ENCODE measurements around the gene PDAP1. TPM values are rescaled to one million over a fixed set of nuclear protein-coding genes. Genes with fewer than 3 reads are reported as not detected.

The PDAP1 gene
- total and polyA plus RNA-seq, 2 of the 8 experiments (the other 6 are each of a cell fraction or from before 2014, with no cell fraction given): 26.6 to 169 TPM

DNA sequence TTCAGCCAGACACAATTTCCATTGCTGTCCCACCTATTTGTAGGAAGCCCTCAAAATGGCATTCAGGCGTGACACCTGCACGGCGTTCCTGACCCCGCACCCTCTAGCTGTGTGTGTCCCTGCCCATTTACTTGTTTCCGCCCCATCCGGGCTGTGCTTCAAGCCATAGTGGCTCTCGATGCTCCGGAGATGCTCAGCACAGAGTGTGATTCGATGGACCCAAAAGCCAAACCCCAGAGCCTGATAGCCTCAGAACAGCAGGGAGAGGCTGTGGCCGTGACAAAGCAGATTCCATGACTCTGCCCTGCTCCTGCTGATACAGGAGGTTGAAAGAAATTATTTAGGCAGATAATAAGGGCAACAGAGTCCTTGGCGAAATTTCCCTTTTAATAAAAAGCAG lies 13.8 kb upstream of the PDAP1 start:
- no peak for DNase-seq (ENCODE audit: low read depth in 1 of 2, low spot score in 2 of 2)
- H3K4ac ChIP-seq (replicated peaks; ENCODE audit: insufficient read length, low read depth, low read length): no peak overlapping the region
- ChIA-PET POLR2A (ENCODE audit: partially characterized antibody) (interaction anchor here (0.6 to 4.3 kb wide), 11 partner anchors 9 to 511 kb away, joined by 3 to 25 read pairs (median 3); partner anchors contain the start of genes BUD31, CPSF4, PDAP1 and PTCD1), CTCF (ENCODE audit: partially characterized antibody) (interaction anchor here (0.7 to 1.1 kb wide), 3 partner anchors 18 to 44 kb away, joined by 3 read pairs; partner anchors contain the start of gene ATP5MF)
- no peak overlapping the region for H3K9ac ChIP-seq (replicated peaks in 1 of 4; ENCODE audit: extremely low read depth in 1 of 4, low read depth in 3 of 4, low read length in 3 of 4)
- no peaks in the 10 kb centered on the region for H3K23me2 ChIP-seq (ENCODE audit: low read depth, low read length)
- 84% methylated on average over 11 of the region's 11 CpGs; no CpG with 5 or more reads in 1 of the 2 experiments for WGBS, 2 experiments (ENCODE audit: extremely low coverage in 1 of 2, insufficient coverage in 1 of 2, insufficient read length in 1 of 2, insufficient replicate concordance in 2 of 2, low coverage in 1 of 2, low lambda C conversion rate in 2 of 2, missing lambda C conversion rate in 1 of 2)
- no peak overlapping the region for H4K5ac ChIP-seq (ENCODE audit: insufficient read length, low read depth, low read length)
- no peak for FAIRE-seq
- no peaks in the 10 kb centered on the region for H3K79me2 ChIP-seq (ENCODE audit: control insufficient read depth in 1 of 2, insufficient read depth in 2 of 2, low read length in 2 of 2)
- H2AFZ ChIP-seq (ENCODE audit: low read length): no peak overlapping the region
- H3K27me3 ChIP-seq (replicated peaks in 1 of 4; ENCODE audit: control insufficient read depth in 3 of 4, extremely low read depth in 1 of 4, insufficient read depth in 3 of 4, low read length in 3 of 4): no peaks in the 10 kb centered on the region; a peak in 1 of 7 replicates
- H2BK20ac ChIP-seq (ENCODE audit: low read length): no peak overlapping the region
- H4K8ac ChIP-seq (ENCODE audit: extremely low read depth, insufficient read depth, low read length): no peak overlapping the region; the same call in 1 of the 2 replicates
- H3K18ac ChIP-seq (ENCODE audit: extremely low read depth, low read length): no peak overlapping the region
- H2BK5ac ChIP-seq (ENCODE audit: low read depth, low read length): no peak overlapping the region
- H3K4me3 ChIP-seq (ENCODE audit: extremely low read depth in 1 of 4, insufficient read depth in 2 of 4, low read depth in 3 of 4, low read length in 4 of 4): no peak overlapping the region
- no peak overlapping the region for H3K27ac ChIP-seq (ENCODE audit: low read depth, low read length)
- H3K79me1 ChIP-seq (ENCODE audit: low read depth, low read length): no peaks in the 10 kb centered on the region; the same call in none of the 2 replicates
- no peak overlapping the region for H2AK5ac ChIP-seq (ENCODE audit: low read depth, low read length)
- peaks cover 25 to 67% (median 55%) of the 10 kb centered on the region in 4 experiments for H3K36me3 ChIP-seq (ENCODE audit: control insufficient read depth in 2 of 4, insufficient read depth in 4 of 4, low read length in 3 of 4)
- H3K9me3 ChIP-seq (ENCODE audit: insufficient read depth in 2 of 2, low read depth in 1 of 2, low read length in 1 of 2): no peaks in the 10 kb centered on the region; a peak in 1 of 4 replicates
- no peak overlapping the region for H2BK12ac ChIP-seq (ENCODE audit: low read depth, low read length)
- peaks cover 3 to 16% of the 10 kb centered on the region in 2 experiments for H4K20me1 ChIP-seq (replicated peaks in 1 of 2; ENCODE audit: control insufficient read depth in 1 of 2, insufficient read depth in 2 of 2, low read length in 2 of 2)
- no peaks in the 10 kb centered on the region; a peak in 1 of 7 replicates for H3K4me1 ChIP-seq (replicated peaks in 1 of 4; ENCODE audit: control insufficient read depth in 3 of 4, insufficient read depth in 4 of 4, low read length in 3 of 4)
- H3K4me2 ChIP-seq (ENCODE audit: insufficient read depth in 1 of 2, low read depth in 2 of 2, low read length in 2 of 2): no peak overlapping the region
- H2BK15ac ChIP-seq (ENCODE audit: low read length): no peak overlapping the region
- H3K56ac ChIP-seq (replicated peaks; ENCODE audit: insufficient read length, low read depth, low read length): no peak overlapping the region
- no peak overlapping the region for H4K91ac ChIP-seq (replicated peaks; ENCODE audit: insufficient read length, low read length)
- no peak overlapping the region for H3K14ac ChIP-seq (ENCODE audit: insufficient read length)
- no peak overlapping the region for H3K23ac ChIP-seq (ENCODE audit: insufficient read length)
- H2BK120ac ChIP-seq (replicated peaks; ENCODE audit: low read depth, low read length): no peak overlapping the region
- no peak for TF ChIP-seq RNF2 (IDR thresholded peaks at IDR 0.05; ENCODE audit: borderline replicate concordance, low read depth, low read length, missing control alignments, poor library complexity, severe bottlenecking)
- TF ChIP-seq, protein P1, sequence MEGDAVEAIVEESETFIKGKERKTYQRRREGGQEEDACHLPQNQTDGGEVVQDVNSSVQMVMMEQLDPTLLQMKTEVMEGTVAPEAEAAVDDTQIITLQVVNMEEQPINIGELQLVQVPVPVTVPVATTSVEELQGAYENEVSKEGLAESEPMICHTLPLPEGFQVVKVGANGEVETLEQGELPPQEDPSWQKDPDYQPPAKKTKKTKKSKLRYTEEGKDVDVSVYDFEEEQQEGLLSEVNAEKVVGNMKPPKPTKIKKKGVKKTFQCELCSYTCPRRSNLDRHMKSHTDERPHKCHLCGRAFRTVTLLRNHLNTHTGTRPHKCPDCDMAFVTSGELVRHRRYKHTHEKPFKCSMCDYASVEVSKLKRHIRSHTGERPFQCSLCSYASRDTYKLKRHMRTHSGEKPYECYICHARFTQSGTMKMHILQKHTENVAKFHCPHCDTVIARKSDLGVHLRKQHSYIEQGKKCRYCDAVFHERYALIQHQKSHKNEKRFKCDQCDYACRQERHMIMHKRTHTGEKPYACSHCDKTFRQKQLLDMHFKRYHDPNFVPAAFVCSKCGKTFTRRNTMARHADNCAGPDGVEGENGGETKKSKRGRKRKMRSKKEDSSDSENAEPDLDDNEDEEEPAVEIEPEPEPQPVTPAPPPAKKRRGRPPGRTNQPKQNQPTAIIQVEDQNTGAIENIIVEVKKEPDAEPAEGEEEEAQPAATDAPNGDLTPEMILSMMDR (IDR thresholded peaks at IDR 0.05; ENCODE audit: control extremely low read depth in 1 of 3, insufficient read depth in 1 of 3, low read depth in 1 of 3, low read length in 3 of 3): no peak
- TF ChIP-seq, protein P2, sequence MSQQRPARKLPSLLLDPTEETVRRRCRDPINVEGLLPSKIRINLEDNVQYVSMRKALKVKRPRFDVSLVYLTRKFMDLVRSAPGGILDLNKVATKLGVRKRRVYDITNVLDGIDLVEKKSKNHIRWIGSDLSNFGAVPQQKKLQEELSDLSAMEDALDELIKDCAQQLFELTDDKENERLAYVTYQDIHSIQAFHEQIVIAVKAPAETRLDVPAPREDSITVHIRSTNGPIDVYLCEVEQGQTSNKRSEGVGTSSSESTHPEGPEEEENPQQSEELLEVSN (IDR thresholded peaks at IDR 0.05): no peak
- no peak for TF ChIP-seq HDAC6 (IDR thresholded peaks at IDR 0.05; ENCODE audit: low read depth, low read length)
- TF ChIP-seq TAF1 (IDR thresholded peaks at IDR 0.05; ENCODE audit: low read depth, low read length): no peak
- no peak for TF ChIP-seq SP1 (IDR thresholded peaks at IDR 0.05; ENCODE audit: low read depth, low read length)
- no peak for TF ChIP-seq POLR2A (IDR thresholded peaks at IDR 0.05; ENCODE audit: control extremely low read depth in 1 of 2, low read depth in 2 of 2, low read length in 2 of 2)
- no peak for TF ChIP-seq SP2 (IDR thresholded peaks at IDR 0.05; ENCODE audit: low read length)
- no peak for TF ChIP-seq KDM1A (IDR thresholded peaks at IDR 0.05; ENCODE audit: borderline replicate concordance, low read length)
- no peak for TF ChIP-seq CTBP2 (IDR thresholded peaks at IDR 0.05; ENCODE audit: borderline replicate concordance, insufficient read depth, insufficient read length, low read length)
- TF ChIP-seq SIX5 (IDR thresholded peaks at IDR 0.05; ENCODE audit: low read depth, low read length): no peak
